IMR-90 (cell line): Measurements from ENCODE around the gene KRT6B.

Source experiments
- BHLHE40 ChIP-seq: fragments of 150-350 bp; IDR thresholded peaks from 2 replicates; pipeline ENCODE4 v1.6.1; 2016; ENCODE audit warnings: mild to moderate bottlenecking, low read depth, low read length
- CEBPB ChIP-seq: IDR thresholded peaks from 2 replicates; pipeline ENCODE4 v1.6.1; 2012; ENCODE audit warnings: low read depth, low read length, improper control_type of control experiment
- CHD1 ChIP-seq: IDR thresholded peaks from 2 replicates; pipeline ENCODE4 v1.6.1; 2012; ENCODE audit warnings: low read depth, low read length, improper control_type of control experiment
- FOS ChIP-seq: fragments of 150-350 bp; IDR thresholded peaks from 2 replicates; pipeline ENCODE4 v1.6.1; 2016; ENCODE audit warnings: low read depth, low read length
- MAFK ChIP-seq: IDR thresholded peaks from 2 replicates; pipeline ENCODE4 v1.6.1; 2012; ENCODE audit warnings: low read depth, low read length, improper control_type of control experiment
- MXI1 ChIP-seq: IDR thresholded peaks from 2 replicates; pipeline ENCODE4 v1.6.1; 2012; ENCODE audit warnings: low read depth, mild to moderate bottlenecking, low read length, moderate library complexity, borderline replicate concordance
- NFE2L2 ChIP-seq: fragments of 150-350 bp; IDR thresholded peaks from 2 replicates; pipeline ENCODE4 v1.6.1; 2016; ENCODE audit warnings: low read depth, mild to moderate bottlenecking, low read length
- POLR2A ChIP-seq: IDR thresholded peaks from 2 replicates; pipeline ENCODE4 v1.6.1; 2012; ENCODE audit warnings: mild to moderate bottlenecking, low read depth, low read length
- RAD21 ChIP-seq: IDR thresholded peaks from 2 replicates; pipeline ENCODE4 v1.6.1; 2012; ENCODE audit warnings: low read length, improper control_type of control experiment
- SMC3 ChIP-seq: fragments of 150-350 bp; IDR thresholded peaks from 2 replicates; pipeline ENCODE4 v1.6.1; 2016; ENCODE audit warnings: low read depth, mild to moderate bottlenecking, antibody characterized with exemption, low read length, moderate library complexity
- USF2 ChIP-seq: fragments of 150-350 bp; IDR thresholded peaks from 2 replicates; pipeline ENCODE4 v1.6.1; 2017; ENCODE audit warnings: mild to moderate bottlenecking, antibody characterized with exemption, low read length, low read depth
- TF ChIP-seq, protein P1 (sequence below): conservative IDR thresholded peaks from 2 replicates; pipeline ENCODE4 v1.5.1; 2012; ENCODE audit warnings: mild to moderate bottlenecking, low read depth, low read length, improper control_type of control experiment

DNA sequence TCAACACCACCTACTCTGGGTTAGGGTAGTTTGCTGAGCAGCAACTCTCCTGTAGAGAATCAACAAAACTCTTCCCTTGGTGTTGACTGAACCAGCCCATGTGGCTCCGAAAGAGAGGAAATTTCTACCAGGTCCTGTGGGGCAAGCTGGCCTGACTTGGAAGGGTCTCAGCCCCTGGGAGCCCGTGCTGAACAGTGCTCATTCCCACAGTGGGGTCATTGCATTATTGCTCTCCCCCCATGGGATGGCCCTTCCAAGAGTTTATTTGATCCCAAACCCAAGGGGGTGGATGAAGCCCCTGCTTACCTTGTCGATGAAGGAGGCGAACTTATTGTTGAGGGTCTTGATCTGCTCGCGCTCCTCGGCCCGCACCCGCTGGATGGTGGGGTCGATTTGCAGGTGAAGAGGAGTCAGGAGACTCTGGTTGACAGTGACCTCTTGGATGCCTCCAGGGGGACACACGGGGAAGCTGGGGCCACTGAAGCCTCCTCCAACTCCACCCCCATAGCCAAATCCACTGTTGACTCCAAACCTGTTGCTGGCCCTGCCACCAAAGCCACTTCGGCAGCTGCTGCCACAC is 18.4 kb downstream of the KRT6B start:
- TF ChIP-seq, protein P1, sequence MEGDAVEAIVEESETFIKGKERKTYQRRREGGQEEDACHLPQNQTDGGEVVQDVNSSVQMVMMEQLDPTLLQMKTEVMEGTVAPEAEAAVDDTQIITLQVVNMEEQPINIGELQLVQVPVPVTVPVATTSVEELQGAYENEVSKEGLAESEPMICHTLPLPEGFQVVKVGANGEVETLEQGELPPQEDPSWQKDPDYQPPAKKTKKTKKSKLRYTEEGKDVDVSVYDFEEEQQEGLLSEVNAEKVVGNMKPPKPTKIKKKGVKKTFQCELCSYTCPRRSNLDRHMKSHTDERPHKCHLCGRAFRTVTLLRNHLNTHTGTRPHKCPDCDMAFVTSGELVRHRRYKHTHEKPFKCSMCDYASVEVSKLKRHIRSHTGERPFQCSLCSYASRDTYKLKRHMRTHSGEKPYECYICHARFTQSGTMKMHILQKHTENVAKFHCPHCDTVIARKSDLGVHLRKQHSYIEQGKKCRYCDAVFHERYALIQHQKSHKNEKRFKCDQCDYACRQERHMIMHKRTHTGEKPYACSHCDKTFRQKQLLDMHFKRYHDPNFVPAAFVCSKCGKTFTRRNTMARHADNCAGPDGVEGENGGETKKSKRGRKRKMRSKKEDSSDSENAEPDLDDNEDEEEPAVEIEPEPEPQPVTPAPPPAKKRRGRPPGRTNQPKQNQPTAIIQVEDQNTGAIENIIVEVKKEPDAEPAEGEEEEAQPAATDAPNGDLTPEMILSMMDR: no peak
- TF ChIP-seq POLR2A (no peak), USF2 (no peak), RAD21 (no peak), NFE2L2 (no peak), MAFK (no peak), SMC3 (no peak), BHLHE40 (no peak), FOS (no peak), MXI1 (no peak), CHD1 (no peak), CEBPB (no peak)
